Measurements from ENCODE around the gene UPK3A.
"Not testable (repeated sequence)": the region's sequence is repeated elsewhere in the genome, so short reads cannot be mapped to it uniquely, and the experiment has no call there.

Gene UPK3A

GRCh38 chr22:45277720-45278119 lies 7.0 kb upstream of the UPK3A start:
- in situ Hi-C loops (cut with MboI; ENCODE audit: low sequenced_read_pairs): not testable (repeated sequence)

GRCh38 chr22:45278125-45278524 lies 6.6 kb upstream of the UPK3A start:
- in situ Hi-C loops (cut with MboI; ENCODE audit: low sequenced_read_pairs): no loop called here

- in situ Hi-C loops (cut with MboI; ENCODE audit: low sequenced_read_pairs): no loop called here
Measured at GRCh38 chr22:45280587-45280980, 4.2 kb upstream of the UPK3A start.

GRCh38 chr22:45281010-45281409 lies 3.7 kb upstream of the UPK3A start:
- in situ Hi-C loops (cut with MboI; ENCODE audit: low sequenced_read_pairs): no loop called here

- in situ Hi-C loops (cut with MboI; ENCODE audit: low sequenced_read_pairs): no loop called here
Measured at GRCh38 chr22:45285263-45286058, 712 bp downstream of the UPK3A start.

- in situ Hi-C loops (cut with MboI; ENCODE audit: low sequenced_read_pairs): no loop called here
Measured at GRCh38 chr22:45286854-45287551, 2.3 kb downstream of the UPK3A start.

GRCh38 chr22:45290410-45290936 lies 5.7 kb downstream of the UPK3A start:
- in situ Hi-C loops (cut with MboI; ENCODE audit: low sequenced_read_pairs): no loop called here

GRCh38 chr22:45291061-45291930 lies 6.5 kb downstream of the UPK3A start:
- in situ Hi-C loops (cut with MboI; ENCODE audit: low sequenced_read_pairs): no loop called here

- in situ Hi-C loops (cut with MboI; ENCODE audit: low sequenced_read_pairs): no loop called here
Measured at GRCh38 chr22:45291931-45292290, 7.2 kb downstream of the UPK3A start.

GRCh38 chr22:45292731-45293442 lies 8.1 kb downstream of the UPK3A start:
- in situ Hi-C loops (cut with MboI; ENCODE audit: low sequenced_read_pairs): no loop called here

- in situ Hi-C loops (cut with MboI; ENCODE audit: low sequenced_read_pairs): no loop called here
Measured at GRCh38 chr22:45294030-45294429, 9.3 kb downstream of the UPK3A start.

- in situ Hi-C loops (cut with MboI; ENCODE audit: low sequenced_read_pairs): not testable (repeated sequence)
Measured at GRCh38 chr22:45295004-45295403, 10.3 kb downstream of the UPK3A start.

GRCh38 chr22:45295492-45295891 lies 10.7 kb downstream of the UPK3A start:
- in situ Hi-C loops (cut with MboI; ENCODE audit: low sequenced_read_pairs): no loop called here

- in situ Hi-C loops (cut with MboI; ENCODE audit: low sequenced_read_pairs): no loop called here
Measured at GRCh38 chr22:45296628-45297297, 12.0 kb downstream of the UPK3A start.

- in situ Hi-C loops (cut with MboI; ENCODE audit: low sequenced_read_pairs): no loop called here
Measured at GRCh38 chr22:45298934-45299505, 14.3 kb downstream of the UPK3A start.

- in situ Hi-C loops (cut with MboI; ENCODE audit: low sequenced_read_pairs): no loop called here
Measured at GRCh38 chr22:45302751-45303150, 18.0 kb downstream of the UPK3A start.

- in situ Hi-C loops (cut with MboI; ENCODE audit: low sequenced_read_pairs): no loop called here
Measured at GRCh38 chr22:45303181-45303580, 18.4 kb downstream of the UPK3A start.

GRCh38 chr22:45304971-45305370 lies 20.2 kb downstream of the UPK3A start:
- in situ Hi-C loops (cut with MboI; ENCODE audit: low sequenced_read_pairs): no loop called here

GRCh38 chr22:45305456-45306075 lies 20.8 kb downstream of the UPK3A start:
- in situ Hi-C loops (cut with MboI; ENCODE audit: low sequenced_read_pairs): no loop called here
